Measurements from ENCODE around the gene GPR17.

GPR17 gene

DNA sequence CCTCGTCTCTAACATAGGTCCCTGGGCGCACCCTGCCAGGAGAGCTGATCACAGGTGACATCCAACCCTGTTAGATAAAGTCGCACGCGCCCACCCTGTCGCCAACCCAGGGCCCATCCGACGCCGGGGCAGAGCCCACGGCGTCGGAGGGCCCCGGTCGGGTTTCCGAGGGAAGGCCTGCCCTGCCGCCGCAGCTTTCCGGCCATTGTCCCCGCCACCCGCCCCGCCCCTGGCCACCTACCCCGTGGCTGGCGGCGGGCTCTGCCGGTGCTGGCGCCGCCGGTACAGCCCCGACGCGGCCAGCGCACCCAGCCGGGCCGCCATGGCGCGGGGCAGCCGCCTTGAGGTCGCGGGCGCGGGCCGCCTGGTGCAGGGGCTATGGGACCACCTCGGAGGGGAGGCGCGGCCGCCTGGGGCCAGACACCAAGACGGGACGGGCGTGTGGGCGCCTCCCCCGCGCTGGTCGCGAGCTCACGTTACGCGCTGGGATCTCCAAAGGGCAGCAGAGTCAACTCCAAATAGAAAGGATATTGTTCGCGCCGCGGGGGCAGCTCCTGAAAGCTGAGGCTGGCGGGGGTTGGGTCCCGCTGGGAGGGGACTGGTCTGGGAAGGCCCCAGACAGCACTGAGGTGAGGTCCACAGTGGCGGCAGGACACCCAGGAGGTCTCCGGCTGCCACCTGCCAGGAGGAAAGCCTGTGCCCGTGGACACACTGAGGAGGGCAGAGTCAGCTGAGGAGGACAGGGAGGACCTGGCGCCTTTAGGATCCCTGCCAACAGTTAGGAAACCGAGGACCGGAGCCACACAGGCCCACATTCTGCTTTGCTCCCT is 18.3 kb downstream of the GPR17 start:
- TF ChIP-seq, protein P1, sequence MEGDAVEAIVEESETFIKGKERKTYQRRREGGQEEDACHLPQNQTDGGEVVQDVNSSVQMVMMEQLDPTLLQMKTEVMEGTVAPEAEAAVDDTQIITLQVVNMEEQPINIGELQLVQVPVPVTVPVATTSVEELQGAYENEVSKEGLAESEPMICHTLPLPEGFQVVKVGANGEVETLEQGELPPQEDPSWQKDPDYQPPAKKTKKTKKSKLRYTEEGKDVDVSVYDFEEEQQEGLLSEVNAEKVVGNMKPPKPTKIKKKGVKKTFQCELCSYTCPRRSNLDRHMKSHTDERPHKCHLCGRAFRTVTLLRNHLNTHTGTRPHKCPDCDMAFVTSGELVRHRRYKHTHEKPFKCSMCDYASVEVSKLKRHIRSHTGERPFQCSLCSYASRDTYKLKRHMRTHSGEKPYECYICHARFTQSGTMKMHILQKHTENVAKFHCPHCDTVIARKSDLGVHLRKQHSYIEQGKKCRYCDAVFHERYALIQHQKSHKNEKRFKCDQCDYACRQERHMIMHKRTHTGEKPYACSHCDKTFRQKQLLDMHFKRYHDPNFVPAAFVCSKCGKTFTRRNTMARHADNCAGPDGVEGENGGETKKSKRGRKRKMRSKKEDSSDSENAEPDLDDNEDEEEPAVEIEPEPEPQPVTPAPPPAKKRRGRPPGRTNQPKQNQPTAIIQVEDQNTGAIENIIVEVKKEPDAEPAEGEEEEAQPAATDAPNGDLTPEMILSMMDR (IDR thresholded peaks at IDR 0.05; ENCODE audit: extremely low read depth, insufficient read depth, missing control alignments): no peak
- in situ Hi-C loops (cut with MboI; ENCODE audit: low pct_unique_long_range_greater_than_20kb, low sequenced_read_pairs, unreplicated experiment): no loop called here
- DNase-seq (ENCODE audit: low spot score): no peak

DNA sequence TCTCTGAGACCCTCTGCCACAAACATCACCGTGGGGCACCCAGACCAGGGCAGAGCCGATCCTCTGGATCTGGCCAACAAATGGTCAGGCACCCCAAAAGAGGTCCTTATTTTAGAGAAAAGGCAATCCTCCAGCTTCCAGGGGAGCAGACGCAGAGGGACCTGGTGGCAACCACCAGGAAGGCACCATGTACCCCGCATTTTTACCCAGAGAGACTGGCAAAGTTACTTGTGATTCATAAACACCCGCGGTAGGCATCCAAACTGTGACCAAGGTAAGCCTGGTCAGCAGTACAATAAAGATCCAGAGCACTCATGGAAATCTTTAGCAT is 18.9 kb downstream of the GPR17 start:
- no peak for DNase-seq (ENCODE audit: low spot score)
- TF ChIP-seq, protein P1 (IDR thresholded peaks at IDR 0.05; ENCODE audit: extremely low read depth, insufficient read depth, missing control alignments): no peak
- in situ Hi-C loops (cut with MboI; ENCODE audit: low pct_unique_long_range_greater_than_20kb, low sequenced_read_pairs, unreplicated experiment): no loop called here

DNA sequence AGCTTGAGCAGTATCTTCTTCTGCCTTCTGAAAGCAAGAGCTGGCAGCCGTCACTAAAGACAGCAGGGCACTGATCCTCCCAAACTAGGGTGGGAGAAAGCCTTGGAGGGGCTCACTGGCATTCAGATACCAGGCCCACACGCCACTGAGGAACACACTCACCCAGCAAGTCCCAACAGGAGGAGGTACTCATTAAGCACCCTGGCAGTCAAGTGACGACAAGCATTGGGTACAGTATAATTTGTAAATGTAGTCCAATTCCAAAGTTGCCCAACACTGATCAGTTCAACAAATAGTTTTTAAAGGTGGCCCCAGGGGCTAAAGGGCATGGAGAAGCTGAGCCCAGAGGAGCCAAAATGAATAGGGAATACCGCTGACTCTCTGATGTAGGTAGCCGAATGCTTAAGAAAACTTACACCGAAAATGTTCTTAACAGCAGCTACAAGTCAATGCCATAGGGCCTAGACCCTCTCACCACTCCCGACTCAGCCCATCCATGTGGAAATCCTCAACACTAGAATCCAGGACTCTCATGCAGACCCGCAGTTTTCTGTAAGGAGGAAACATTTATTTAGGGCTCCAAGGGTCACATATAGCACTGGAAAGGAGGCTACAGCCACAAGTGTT is 19.4 kb downstream of the GPR17 start:
- in situ Hi-C loops (cut with MboI; ENCODE audit: low pct_unique_long_range_greater_than_20kb, low sequenced_read_pairs, unreplicated experiment): no loop called here
- no peak for DNase-seq (ENCODE audit: low spot score)
- TF ChIP-seq, protein P1 (IDR thresholded peaks at IDR 0.05; ENCODE audit: extremely low read depth, insufficient read depth, missing control alignments): no peak

DNA sequence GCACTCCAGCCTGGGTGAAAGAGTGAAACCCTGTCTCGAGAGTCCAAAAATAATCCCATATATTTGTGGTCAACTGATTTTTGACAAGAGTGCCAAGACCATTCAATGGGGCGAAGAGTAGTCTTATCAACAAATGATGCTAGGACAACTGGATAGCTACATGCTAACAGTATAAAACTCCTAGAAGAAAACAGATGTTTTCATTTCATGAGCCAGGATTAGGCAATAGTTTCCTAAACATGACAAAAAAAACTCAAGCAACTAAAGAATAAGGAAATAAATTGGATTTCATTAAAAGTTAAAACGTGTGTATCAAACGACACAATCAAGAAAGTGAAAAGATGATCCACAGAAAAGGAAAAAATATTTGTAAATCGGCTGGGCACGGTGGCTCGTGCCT is 23.1 kb downstream of the GPR17 start:
- in situ Hi-C loops (cut with MboI; ENCODE audit: low pct_unique_long_range_greater_than_20kb, low sequenced_read_pairs, unreplicated experiment): no loop called here
- no peak for DNase-seq (ENCODE audit: low spot score)
- TF ChIP-seq, protein P1 (IDR thresholded peaks at IDR 0.05; ENCODE audit: extremely low read depth, insufficient read depth, missing control alignments): no peak

DNA sequence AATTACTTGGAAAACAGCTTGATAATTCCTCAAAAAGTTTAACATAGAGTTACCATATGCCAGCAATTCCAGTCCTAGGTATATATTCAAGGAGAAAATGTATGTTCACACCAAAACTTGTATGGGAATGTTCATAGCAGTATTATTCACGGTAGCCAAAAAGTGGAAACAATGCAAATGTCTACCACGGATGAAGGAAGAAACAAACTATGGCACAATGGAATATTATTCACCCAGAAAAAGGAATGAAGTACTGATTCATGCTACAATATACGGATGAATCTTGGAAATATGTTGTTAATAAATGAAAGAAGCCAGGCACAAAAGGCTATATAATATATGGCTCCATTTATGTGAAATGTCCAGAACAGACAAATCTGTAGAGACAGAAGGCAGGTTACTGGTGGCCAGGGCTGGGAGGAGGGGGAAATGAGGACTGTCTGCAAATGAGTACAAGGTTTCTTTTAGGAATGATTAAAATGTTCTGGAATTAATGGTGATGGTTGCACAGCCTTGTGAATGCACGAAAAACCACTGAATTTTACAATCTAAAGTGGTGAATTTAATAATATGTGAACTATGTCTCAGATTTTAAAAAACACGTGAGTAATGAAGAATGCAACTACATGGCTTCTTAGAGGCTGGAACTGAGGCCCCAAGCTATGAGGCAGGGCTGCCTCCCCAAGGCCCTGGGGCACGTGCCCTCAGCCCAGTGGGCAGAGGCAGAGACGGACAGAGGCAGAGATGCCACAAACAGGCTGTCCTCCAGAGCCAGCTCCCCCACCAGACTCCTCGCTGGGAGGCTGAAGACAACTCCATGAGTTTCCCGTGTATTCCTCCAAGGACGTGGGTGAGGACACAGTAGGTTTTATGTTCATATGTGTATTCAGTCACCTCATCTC is 24.4 kb downstream of the GPR17 start:
- TF ChIP-seq, protein P1 (IDR thresholded peaks at IDR 0.05; ENCODE audit: extremely low read depth, insufficient read depth, missing control alignments): no peak
- in situ Hi-C loops (cut with MboI; ENCODE audit: low pct_unique_long_range_greater_than_20kb, low sequenced_read_pairs, unreplicated experiment): no loop called here
- no peak for DNase-seq (ENCODE audit: low spot score)

DNA sequence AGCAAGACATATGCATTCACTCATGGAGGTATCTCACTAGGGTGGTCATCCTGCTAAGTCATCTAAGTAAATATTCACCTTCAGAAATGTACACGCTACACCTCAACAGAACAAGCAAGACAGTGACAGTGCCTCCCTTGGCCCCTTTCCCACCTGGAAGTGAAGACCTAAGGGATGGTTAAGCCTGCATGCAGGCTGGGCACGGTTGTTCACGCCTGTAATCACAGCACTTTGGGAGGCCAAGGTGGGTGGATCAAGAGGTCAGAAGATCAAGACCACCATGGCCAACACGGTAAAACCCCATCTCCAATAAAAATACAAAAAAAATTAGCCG is 25.0 kb downstream of the GPR17 start:
- in situ Hi-C loops (cut with MboI; ENCODE audit: low pct_unique_long_range_greater_than_20kb, low sequenced_read_pairs, unreplicated experiment): no loop called here
- no peak for DNase-seq (ENCODE audit: low spot score)
- TF ChIP-seq, protein P1 (IDR thresholded peaks at IDR 0.05; ENCODE audit: extremely low read depth, insufficient read depth, missing control alignments): no peak

Measured in GM13977 (cell line).